Bone marrow (tissue), 2 donors: Measurements from ENCODE around the gene IKZF2.

Source experiments
- DNase-seq, 2 donors: peaks; one replicate each; lab custom pipeline; 2025; lab: John Stamatoyannopoulos, UW

IKZF2 gene

GRCh38 chr2:213098612-213099011, 52.8 kb downstream of the IKZF2 start:
- no peak for DNase-seq

GRCh38 chr2:213091765-213092164, 59.6 kb downstream of the IKZF2 start:
- no peak for DNase-seq

- DNase-seq = no peak
Observed at GRCh38 chr2:213090772-213091171, 60.6 kb downstream of the IKZF2 start.

GRCh38 chr2:213089438-213089837, 62.0 kb downstream of the IKZF2 start:
- no peak for DNase-seq

GRCh38 chr2:213087040-213087439, 64.4 kb downstream of the IKZF2 start:
- DNase-seq = no peak

- DNase-seq = no peak
Observed at GRCh38 chr2:213086571-213086970, 64.8 kb downstream of the IKZF2 start.

GRCh38 chr2:213086050-213086449, 65.4 kb downstream of the IKZF2 start:
- DNase-seq = no peak

- no peak for DNase-seq
Observed at GRCh38 chr2:213085538-213085937, 65.9 kb downstream of the IKZF2 start.

- DNase-seq = no peak
Observed at GRCh38 chr2:213084261-213084660, 67.2 kb downstream of the IKZF2 start.

GRCh38 chr2:213080969-213081617, 70.3 kb downstream of the IKZF2 start:
- DNase-seq = no peak

GRCh38 chr2:213079756-213080155, 71.7 kb downstream of the IKZF2 start:
- DNase-seq = no peak

- DNase-seq = no peak
Observed at GRCh38 chr2:213078686-213079085, 72.7 kb downstream of the IKZF2 start.

- DNase-seq = no peak
Observed at GRCh38 chr2:213069531-213069930, 81.9 kb downstream of the IKZF2 start.

GRCh38 chr2:213068676-213069359, 82.6 kb downstream of the IKZF2 start:
- DNase-seq = peak in 1 of 2 donors; percentile 31

- no peak for DNase-seq
Observed at GRCh38 chr2:213067888-213068287, 83.5 kb downstream of the IKZF2 start.

- DNase-seq = no peak
Observed at GRCh38 chr2:213066443-213066743, 85.0 kb downstream of the IKZF2 start.

- DNase-seq = no peak
Observed at GRCh38 chr2:213065583-213066442, 85.6 kb downstream of the IKZF2 start.

GRCh38 chr2:213064099-213064498, 87.3 kb downstream of the IKZF2 start:
- no peak for DNase-seq

- no peak for DNase-seq
Observed at GRCh38 chr2:213057977-213058376, 93.4 kb downstream of the IKZF2 start.

- DNase-seq = no peak
Observed at GRCh38 chr2:213046431-213046830, 105.0 kb downstream of the IKZF2 start.

- no peak for DNase-seq
Observed at GRCh38 chr2:213043566-213043965, 107.8 kb downstream of the IKZF2 start.

GRCh38 chr2:213042262-213042661, 109.2 kb downstream of the IKZF2 start:
- no peak for DNase-seq

GRCh38 chr2:213036836-213037235, 114.6 kb downstream of the IKZF2 start:
- DNase-seq = no peak
